CD4-positive, alpha-beta T cell treated with Interleukin-6 at 100 ng/mL for 8 hours (primary cell): ENCODE results near the gene FAM83B.
"Not testable (repeated sequence)": the region's sequence is repeated elsewhere in the genome, so short reads cannot be mapped to it uniquely, and the experiment has no call there.

Experiments used
- DNase-seq: peaks from one replicate; pipeline ENCODE4 v3.0.0-alpha.2; 2020; ENCODE audit warnings: mixed read lengths, low spot score

Gene FAM83B

GRCh38 chr6:54846243-54846856 is at the start of gene FAM83B:
Gene FAM83B, plus strand, starts transcription at chr6:54846771. Its CDS starts 23,476 bp downstream, at chr6:54870247.
- no peak for DNase-seq

- not testable (repeated sequence) for DNase-seq
Observed at GRCh38 chr6:54796918-54797317, 49.7 kb upstream of the FAM83B start.

- DNase-seq, result no peak
Observed at GRCh38 chr6:54800050-54800600, 46.4 kb upstream of the FAM83B start.

- no peak for DNase-seq
Observed at GRCh38 chr6:54801244-54801643, 45.3 kb upstream of the FAM83B start.

- no peak for DNase-seq
Observed at GRCh38 chr6:54801669-54802068, 44.9 kb upstream of the FAM83B start.

- no peak for DNase-seq
Observed at GRCh38 chr6:54802775-54803634, 43.6 kb upstream of the FAM83B start.

- DNase-seq, result no peak
Observed at GRCh38 chr6:54805077-54805476, 41.5 kb upstream of the FAM83B start.

GRCh38 chr6:54810147-54810546 is 36.4 kb upstream of the FAM83B start:
- DNase-seq, result no peak

GRCh38 chr6:54813892-54814291 is 32.7 kb upstream of the FAM83B start:
- DNase-seq, result no peak

GRCh38 chr6:54817236-54817635 is 29.3 kb upstream of the FAM83B start:
- no peak for DNase-seq

GRCh38 chr6:54817834-54818233 is 28.7 kb upstream of the FAM83B start:
- no peak for DNase-seq

- DNase-seq, result not testable (repeated sequence)
Observed at GRCh38 chr6:54824225-54824624, 22.3 kb upstream of the FAM83B start.

- no peak for DNase-seq
Observed at GRCh38 chr6:54827010-54827409, 19.6 kb upstream of the FAM83B start.

- no peak for DNase-seq
Observed at GRCh38 chr6:54830216-54830615, 16.4 kb upstream of the FAM83B start.

GRCh38 chr6:54835176-54835575 is 11.4 kb upstream of the FAM83B start:
- no peak for DNase-seq

GRCh38 chr6:54846857-54847674 is 495 bp downstream of the FAM83B start:
- no peak for DNase-seq

GRCh38 chr6:54847799-54848597 is 1.4 kb downstream of the FAM83B start:
- no peak for DNase-seq

- no peak for DNase-seq
Observed at GRCh38 chr6:54850114-54850513, 3.5 kb downstream of the FAM83B start.

GRCh38 chr6:54856129-54856528 is 9.6 kb downstream of the FAM83B start:
- no peak for DNase-seq

- no peak for DNase-seq
Observed at GRCh38 chr6:54860132-54860531, 13.6 kb downstream of the FAM83B start.

- no peak for DNase-seq
Observed at GRCh38 chr6:54860739-54861138, 14.2 kb downstream of the FAM83B start.
